COR-L47 (cell line): Measurements from ENCODE around the gene SOST.

ENCODE experiments used
- DNase-seq: peaks from one replicate; lab custom pipeline; 2025; lab: John Stamatoyannopoulos, UW

The SOST gene

GRCh38 chr17:43706235-43706634 is 52.4 kb downstream of the SOST start:
- no peak for DNase-seq
